ENCODE measurements around the gene RARG.

RARG gene

GRCh38 chr12:53225635-53226424 is 6.2 kb downstream of the RARG start:
- Histone ChIP-seq H3K79me2 (no peaks in the 10 kb centered on the region), H3K27ac (no peak overlapping the region), H3K4me3 (ENCODE audit: low read depth, low read length) (no peak overlapping the region), H3K27me3 (ENCODE audit: control insufficient read depth, insufficient read depth, low read length) (no peaks in the 10 kb centered on the region), H3K9ac (no peak overlapping the region), H3K4me2 (ENCODE audit: low read length) (no peak overlapping the region), H3K36me3 (ENCODE audit: control insufficient read depth, insufficient read depth, low read length) (no peaks in the 10 kb centered on the region), H3K4me1 (peaks cover 12% of the 10 kb centered on the region), H2AFZ (no peak overlapping the region), H3K9me3 (ENCODE audit: control insufficient read depth, low read length) (no peaks in the 10 kb centered on the region)
- no peak for TF ChIP-seq CTCF (IDR thresholded peaks at IDR 0.05)

- Histone ChIP-seq H3K27me3 (ENCODE audit: control insufficient read depth, insufficient read depth, low read length) (no peaks in the 10 kb centered on the region), H3K79me2 (no peaks in the 10 kb centered on the region), H3K9me3 (ENCODE audit: control insufficient read depth, low read length) (no peaks in the 10 kb centered on the region), H2AFZ (no peak overlapping the region), H3K9ac (no peak overlapping the region), H3K4me3 (ENCODE audit: low read depth, low read length) (no peak overlapping the region), H3K4me2 (ENCODE audit: low read length) (no peak overlapping the region), H3K27ac (no peak overlapping the region), H3K36me3 (ENCODE audit: control insufficient read depth, insufficient read depth, low read length) (no peaks in the 10 kb centered on the region), H3K4me1 (peaks cover 12% of the 10 kb centered on the region)
- no peak for TF ChIP-seq CTCF (IDR thresholded peaks at IDR 0.05)
These were observed 6.9 kb downstream of the RARG start for GRCh38 chr12:53224897-53225634.

- Histone ChIP-seq H3K4me1 (peaks cover 12% of the 10 kb centered on the region), H3K4me3 (ENCODE audit: low read depth, low read length) (no peak overlapping the region), H3K27me3 (ENCODE audit: control insufficient read depth, insufficient read depth, low read length) (no peaks in the 10 kb centered on the region), H3K9me3 (ENCODE audit: control insufficient read depth, low read length) (no peaks in the 10 kb centered on the region), H2AFZ (no peak overlapping the region), H3K79me2 (no peaks in the 10 kb centered on the region), H3K27ac (no peak overlapping the region), H3K9ac (no peak overlapping the region), H3K36me3 (ENCODE audit: control insufficient read depth, insufficient read depth, low read length) (no peaks in the 10 kb centered on the region), H3K4me2 (ENCODE audit: low read length) (no peak overlapping the region)
- TF ChIP-seq CTCF (IDR thresholded peaks at IDR 0.05): no peak
These were observed 7.7 kb downstream of the RARG start for GRCh38 chr12:53224061-53224896.

GRCh38 chr12:53223389-53224060 is 8.5 kb downstream of the RARG start:
- Histone ChIP-seq H3K27me3 (ENCODE audit: control insufficient read depth, insufficient read depth, low read length) (no peaks in the 10 kb centered on the region), H3K4me1 (peaks cover 12% of the 10 kb centered on the region), H3K9ac (no peak overlapping the region), H3K9me3 (ENCODE audit: control insufficient read depth, low read length) (no peaks in the 10 kb centered on the region), H2AFZ (peak overlapping the region; percentile 47), H3K4me3 (ENCODE audit: low read depth, low read length) (no peak overlapping the region), H3K4me2 (ENCODE audit: low read length) (no peak overlapping the region), H3K27ac (no peak overlapping the region), H3K79me2 (no peaks in the 10 kb centered on the region), H3K36me3 (ENCODE audit: control insufficient read depth, insufficient read depth, low read length) (no peaks in the 10 kb centered on the region)
- TF ChIP-seq CTCF (IDR thresholded peaks at IDR 0.05): no peak

Measured in parathyroid adenoma (tissue), 2 donors.